HCT116 (cell line): ENCODE measurements around the gene ECE2. TPM values are rescaled to one million over a fixed set of nuclear protein-coding genes. Genes with fewer than 3 reads are reported as not detected.

Experiments used
- ATAC-seq: fragments of 200-7000 bp; cut with Tn5 transposase; 2 replicates; pipeline ENCODE4 v1.9.1; 2020; ENCODE audit warnings: mild to moderate bottlenecking, moderate library complexity
- BruUV-seq: library from RNA; stranded (reverse); fragments of 400-500 nt; replicated peaks from 2 replicates; lab custom pipeline; 2021; lab: Mats Ljungman, UMichigan
- CTCF ChIA-PET: fragments of 300-600 bp; sonication (Branson Sonifier 250); formaldehyde crosslinking; loops from one replicate; lab custom pipeline; 2021; ENCODE audit warnings: antibody characterized with exemption; lab: Charles Lee
- POLR2A ChIA-PET: fragments of 300-600, 350-600 bp; sonication (Branson Sonifier 250); formaldehyde crosslinking; loops from one replicate; lab custom pipeline; 2021; ENCODE audit warnings: antibody characterized with exemption; lab: Charles Lee
- RAD21 ChIA-PET, 2 experiments: fragments of 300-600 bp; sonication (Branson Sonifier 250); formaldehyde crosslinking; loops; one replicate each; lab custom pipeline; 2023; ENCODE audit warnings: low total read pairs in 2 of 2; ENCODE audit not compliant: uncharacterized antibody in 2 of 2, unreplicated experiment in 2 of 2, low non-redundant PET in 1 of 2; lab: Charles Lee
- DNase-seq: peaks from one replicate; pipeline ENCODE4 v3.0.0-alpha.2; 2010; ENCODE audit warnings: low read depth, low spot score
- H2AFZ ChIP-seq: fragments of 200-600 bp; shearing (Covaris generic), sonication (generic); 2 replicates; pipeline ENCODE4 v1.6.1; 2017; ENCODE audit warnings: low read depth, mixed run types, mixed read lengths, antibody characterized with exemption, low read length; ENCODE audit not compliant: poor library complexity, severe bottlenecking
- H3K27ac ChIP-seq: 2 replicates; pipeline ENCODE4 v1.5.1; 2012; ENCODE audit warnings: low read depth, low read length
- H3K27me3 ChIP-seq: fragments of 200-600 bp; sonication (generic); 2 replicates; pipeline ENCODE4 v1.6.1; 2016; ENCODE audit warnings: mixed run types, low read length, mixed read lengths; ENCODE audit not compliant: insufficient read depth
- H3K36me3 ChIP-seq, 2 experiments: fragments of 200-500 bp in 1 of 2; fragments of 200-600 bp in 1 of 2; sonication (Bioruptor generic) in 1 of 2; sonication (generic) in 1 of 2; 2 replicates each; pipeline versions ENCODE4 v1.5.1 to v1.6.1; 2014 to 2016; ENCODE audit warnings: low read length in 2 of 2, inconsistent platforms in 1 of 2, mixed read lengths in 1 of 2, mixed run types in 1 of 2; ENCODE audit not compliant: insufficient read depth in 2 of 2, control insufficient read depth in 1 of 2
- H3K4me1 ChIP-seq, 2 experiments: fragments of 200-600 bp in 1 of 2; sonication (generic) in 1 of 2; 2 replicates each; pipeline versions ENCODE4 v1.5.1 to v1.6.1; 2012 to 2017; ENCODE audit warnings: low read length in 2 of 2, inconsistent platforms in 1 of 2, mild to moderate bottlenecking in 1 of 2, mixed read lengths in 1 of 2, mixed run types in 1 of 2, moderate library complexity in 1 of 2; ENCODE audit not compliant: insufficient read depth in 2 of 2, control insufficient read depth in 1 of 2
- H3K4me2 ChIP-seq: fragments of 200-600 bp; sonication (generic); 2 replicates; pipeline ENCODE4 v1.6.1; 2017; ENCODE audit warnings: mixed run types, low read length, mixed read lengths
- H3K4me3 ChIP-seq, 2 experiments: fragments of 200-600 bp in 1 of 2; sonication (generic) in 1 of 2; replicated peaks in 1 of 2; 2 replicates each; pipeline ENCODE4 v1.5.1; 2011 to 2016; ENCODE audit warnings: low read length in 2 of 2, control low read depth in 1 of 2, low read depth in 1 of 2, mild to moderate bottlenecking in 1 of 2, mixed read lengths in 1 of 2, mixed run types in 1 of 2
- H3K79me2 ChIP-seq: fragments of 200-600 bp; sonication (generic); 2 replicates; pipeline ENCODE4 v1.6.1; 2017; ENCODE audit warnings: mild to moderate bottlenecking, mixed run types, low read length, moderate library complexity, mixed read lengths; ENCODE audit not compliant: insufficient read depth
- H3K9ac ChIP-seq: fragments of 200-600 bp; sonication (generic); 2 replicates; pipeline ENCODE4 v1.6.1; 2016; ENCODE audit warnings: low read length, mixed read lengths
- H3K9me2 ChIP-seq: fragments of 200-600 bp; sonication (generic), shearing (Covaris generic); 2 replicates; pipeline ENCODE4 v1.6.1; 2017; ENCODE audit warnings: mixed run types, mild to moderate bottlenecking, moderate library complexity; ENCODE audit not compliant: insufficient read depth
- H3K9me3 ChIP-seq, 2 experiments: fragments of 200-500 bp in 1 of 2; fragments of 200-600 bp in 1 of 2; sonication (Bioruptor generic) in 1 of 2; sonication (generic) in 1 of 2; 2 replicates each; pipeline ENCODE4 v1.6.1; 2014 to 2017; ENCODE audit warnings: low read length in 2 of 2, mixed read lengths in 2 of 2, inconsistent platforms in 1 of 2, low read depth in 1 of 2, mild to moderate bottlenecking in 1 of 2, mixed run types in 1 of 2, moderate library complexity in 1 of 2; ENCODE audit not compliant: control insufficient read depth in 1 of 2, insufficient read depth in 1 of 2
- H4K20me1 ChIP-seq: fragments of 200-600 bp; sonication (generic), shearing (Covaris generic); 2 replicates; pipeline ENCODE4 v1.6.1; 2017; ENCODE audit warnings: mixed run types, mild to moderate bottlenecking, moderate library complexity; ENCODE audit not compliant: insufficient read depth
- ELF1 ChIP-seq: IDR thresholded peaks from 2 replicates; pipeline ENCODE4 v1.6.1; 2012; ENCODE audit warnings: low read depth, borderline replicate concordance
- POLR2A ChIP-seq: IDR thresholded peaks from 2 replicates; pipeline ENCODE4 v1.7.0; 2011; ENCODE audit warnings: borderline replicate concordance; ENCODE audit not compliant: insufficient read depth, insufficient read length; ENCODE audit errors: extremely low read depth
- SRF ChIP-seq: IDR thresholded peaks from 2 replicates; pipeline ENCODE4 v1.6.1; 2012; ENCODE audit warnings: low read depth
- YY1 ChIP-seq: IDR thresholded peaks from 2 replicates; pipeline ENCODE4 v1.6.1; 2011; ENCODE audit warnings: low read length, low read depth, moderate library complexity, mild to moderate bottlenecking; ENCODE audit not compliant: insufficient replicate concordance; ENCODE audit errors: extremely low read depth
- intact Hi-C: fragments of 100-400 bp; cut with micrococcal nuclease; formaldehyde crosslinking; loops from 2 replicates; pipeline ENCODE4 v1.10.0; 2022
- total RNA-seq: library from RNA; stranded (reverse); gene quantifications from one replicate; pipeline ENCODE4 v1.2.1, GENCODE V29; 2021; ENCODE audit not compliant: unreplicated experiment
- TF ChIP-seq, protein P1 (sequence below): IDR thresholded peaks from 2 replicates; pipeline ENCODE4 v1.6.1; 2011; ENCODE audit warnings: mild to moderate bottlenecking, low read length, moderate library complexity; ENCODE audit not compliant: insufficient replicate concordance; ENCODE audit errors: extremely low read depth
- TF ChIP-seq, protein P2 (sequence below): IDR thresholded peaks from 2 replicates; pipeline ENCODE4 v1.6.1; 2012
- TF ChIP-seq, protein P3 (sequence below), 3 experiments: fragments of 200-600 bp in 1 of 3; sonication (generic) in 1 of 3; IDR thresholded peaks in 2 of 3; conservative IDR thresholded peaks in 1 of 3; 2 replicates each; pipeline ENCODE4 v1.5.1; 2012 to 2017; ENCODE audit warnings: low read depth in 2 of 3, low read length in 2 of 3, antibody characterized with exemption in 1 of 3, borderline replicate concordance in 1 of 3, control low read depth in 1 of 3, mild to moderate bottlenecking in 1 of 3, mixed read lengths in 1 of 3, mixed run types in 1 of 3, moderate library complexity in 1 of 3; ENCODE audit not compliant: insufficient read depth in 1 of 3

ECE2 gene
- total RNA-seq, 1 experiment from 2014 or later = not detected

DNA sequence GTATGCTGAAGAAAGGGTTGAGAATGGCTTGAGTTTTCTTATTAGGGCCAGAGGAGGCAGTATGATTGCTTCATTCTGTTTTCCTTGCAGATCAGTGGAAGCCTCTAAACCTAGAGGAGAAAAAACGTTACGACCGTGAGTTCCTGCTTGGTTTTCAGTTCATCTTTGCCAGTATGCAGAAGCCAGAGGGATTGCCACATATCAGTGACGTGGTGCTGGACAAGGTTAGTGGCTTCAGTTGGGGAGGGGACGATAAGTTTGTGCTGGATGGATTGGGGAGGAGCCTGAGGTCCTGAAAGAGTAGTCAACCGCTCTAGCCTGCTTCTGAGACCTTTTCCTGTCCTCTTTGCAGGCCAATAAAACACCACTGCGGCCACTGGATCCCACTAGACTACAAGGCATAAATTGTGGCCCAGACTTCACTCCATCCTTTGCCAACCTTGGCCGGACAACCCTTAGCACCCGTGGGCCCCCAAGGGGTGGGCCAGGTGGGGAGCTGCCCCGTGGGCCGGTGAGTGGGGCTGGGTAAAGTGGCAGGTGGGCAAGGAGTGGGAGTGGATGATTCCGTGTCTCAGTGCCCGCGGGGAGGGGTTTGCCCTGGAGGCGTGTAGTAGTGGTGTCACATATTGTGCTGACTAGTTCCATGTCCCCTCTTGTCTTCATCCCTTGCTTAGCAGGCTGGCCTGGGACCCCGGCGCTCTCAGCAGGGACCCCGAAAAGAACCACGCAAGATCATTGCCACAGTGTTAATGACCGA, 47.1 kb downstream of the ECE2 start (continued):
- TF ChIP-seq, protein P1, sequence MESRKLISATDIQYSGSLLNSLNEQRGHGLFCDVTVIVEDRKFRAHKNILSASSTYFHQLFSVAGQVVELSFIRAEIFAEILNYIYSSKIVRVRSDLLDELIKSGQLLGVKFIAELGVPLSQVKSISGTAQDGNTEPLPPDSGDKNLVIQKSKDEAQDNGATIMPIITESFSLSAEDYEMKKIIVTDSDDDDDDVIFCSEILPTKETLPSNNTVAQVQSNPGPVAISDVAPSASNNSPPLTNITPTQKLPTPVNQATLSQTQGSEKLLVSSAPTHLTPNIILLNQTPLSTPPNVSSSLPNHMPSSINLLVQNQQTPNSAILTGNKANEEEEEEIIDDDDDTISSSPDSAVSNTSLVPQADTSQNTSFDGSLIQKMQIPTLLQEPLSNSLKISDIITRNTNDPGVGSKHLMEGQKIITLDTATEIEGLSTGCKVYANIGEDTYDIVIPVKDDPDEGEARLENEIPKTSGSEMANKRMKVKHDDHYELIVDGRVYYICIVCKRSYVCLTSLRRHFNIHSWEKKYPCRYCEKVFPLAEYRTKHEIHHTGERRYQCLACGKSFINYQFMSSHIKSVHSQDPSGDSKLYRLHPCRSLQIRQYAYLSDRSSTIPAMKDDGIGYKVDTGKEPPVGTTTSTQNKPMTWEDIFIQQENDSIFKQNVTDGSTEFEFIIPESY = no peak
- TF ChIP-seq, protein P2, sequence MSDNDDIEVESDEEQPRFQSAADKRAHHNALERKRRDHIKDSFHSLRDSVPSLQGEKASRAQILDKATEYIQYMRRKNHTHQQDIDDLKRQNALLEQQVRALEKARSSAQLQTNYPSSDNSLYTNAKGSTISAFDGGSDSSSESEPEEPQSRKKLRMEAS = no peak

DNA sequence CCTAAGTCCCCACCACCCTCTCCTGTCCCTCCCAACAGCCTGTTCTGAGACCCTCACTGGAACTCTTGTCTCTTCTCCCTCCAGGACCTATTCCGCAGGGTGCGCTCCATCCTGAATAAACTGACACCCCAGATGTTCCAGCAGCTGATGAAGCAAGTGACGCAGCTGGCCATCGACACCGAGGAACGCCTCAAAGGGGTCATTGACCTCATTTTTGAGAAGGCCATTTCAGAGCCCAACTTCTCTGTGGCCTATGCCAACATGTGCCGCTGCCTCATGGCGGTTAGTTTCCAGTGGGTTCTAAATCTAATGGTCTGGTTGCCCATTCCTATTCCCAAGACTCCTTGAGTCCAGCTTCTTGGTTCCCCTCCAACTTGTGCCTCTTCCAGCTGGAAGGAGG, 47.9 kb downstream of the ECE2 start:
- RAD21 ChIA-PET = no interaction called here
- TF ChIP-seq, protein P3, sequence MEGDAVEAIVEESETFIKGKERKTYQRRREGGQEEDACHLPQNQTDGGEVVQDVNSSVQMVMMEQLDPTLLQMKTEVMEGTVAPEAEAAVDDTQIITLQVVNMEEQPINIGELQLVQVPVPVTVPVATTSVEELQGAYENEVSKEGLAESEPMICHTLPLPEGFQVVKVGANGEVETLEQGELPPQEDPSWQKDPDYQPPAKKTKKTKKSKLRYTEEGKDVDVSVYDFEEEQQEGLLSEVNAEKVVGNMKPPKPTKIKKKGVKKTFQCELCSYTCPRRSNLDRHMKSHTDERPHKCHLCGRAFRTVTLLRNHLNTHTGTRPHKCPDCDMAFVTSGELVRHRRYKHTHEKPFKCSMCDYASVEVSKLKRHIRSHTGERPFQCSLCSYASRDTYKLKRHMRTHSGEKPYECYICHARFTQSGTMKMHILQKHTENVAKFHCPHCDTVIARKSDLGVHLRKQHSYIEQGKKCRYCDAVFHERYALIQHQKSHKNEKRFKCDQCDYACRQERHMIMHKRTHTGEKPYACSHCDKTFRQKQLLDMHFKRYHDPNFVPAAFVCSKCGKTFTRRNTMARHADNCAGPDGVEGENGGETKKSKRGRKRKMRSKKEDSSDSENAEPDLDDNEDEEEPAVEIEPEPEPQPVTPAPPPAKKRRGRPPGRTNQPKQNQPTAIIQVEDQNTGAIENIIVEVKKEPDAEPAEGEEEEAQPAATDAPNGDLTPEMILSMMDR (IDR thresholded peaks at IDR 0.05 in 2 of 3, conservative IDR thresholded peaks at IDR 0.05 in 1 of 3; ENCODE audit: borderline replicate concordance in 1 of 3, insufficient read depth in 1 of 3, low read depth in 2 of 3, low read length in 2 of 3) = no peak
- TF ChIP-seq SRF = no peak
- TF ChIP-seq YY1 = no peak
- TF ChIP-seq ELF1 = no peak
- no peak for TF ChIP-seq POLR2A
- Histone ChIP-seq H2AFZ (no peak overlapping the region), H3K9ac (no peak overlapping the region), H3K4me2 (no peak overlapping the region), H4K20me1 (peaks cover 24% of the 10 kb centered on the region; the same call in 1 of the 2 replicates), H3K9me2 (no peaks in the 10 kb centered on the region), H3K36me3 (peaks cover 77 to 85% of the 10 kb centered on the region in 2 experiments), H3K4me1 (peaks cover 16 to 22% of the 10 kb centered on the region in 2 experiments), H3K79me2 (peaks cover 99% of the 10 kb centered on the region), H3K4me3 (no peak overlapping the region), H3K9me3 (no peaks in the 10 kb centered on the region), H3K27me3 (no peaks in the 10 kb centered on the region), H3K27ac (no peak overlapping the region)
- POLR2A ChIA-PET = no interaction called here
- CTCF ChIA-PET = no interaction called here
- intact Hi-C loops = no loop called here
- ATAC-seq (no peak), DNase-seq (no peak)
- BruUV-seq = no TSS peak
